WI38 (cell line): ENCODE results near the gene FOSB.

Experiments used
- H3K4me3 ChIP-seq: 2 replicates; pipeline ENCODE4 v1.5.1; 2011; ENCODE audit warnings: low read depth, mild to moderate bottlenecking, control low read depth, low read length
- TF ChIP-seq, protein P1 (sequence below): IDR thresholded peaks from 2 replicates; pipeline ENCODE4 v1.5.1; 2012; ENCODE audit warnings: low read depth, mild to moderate bottlenecking, control low read depth, low read length

The FOSB gene

DNA sequence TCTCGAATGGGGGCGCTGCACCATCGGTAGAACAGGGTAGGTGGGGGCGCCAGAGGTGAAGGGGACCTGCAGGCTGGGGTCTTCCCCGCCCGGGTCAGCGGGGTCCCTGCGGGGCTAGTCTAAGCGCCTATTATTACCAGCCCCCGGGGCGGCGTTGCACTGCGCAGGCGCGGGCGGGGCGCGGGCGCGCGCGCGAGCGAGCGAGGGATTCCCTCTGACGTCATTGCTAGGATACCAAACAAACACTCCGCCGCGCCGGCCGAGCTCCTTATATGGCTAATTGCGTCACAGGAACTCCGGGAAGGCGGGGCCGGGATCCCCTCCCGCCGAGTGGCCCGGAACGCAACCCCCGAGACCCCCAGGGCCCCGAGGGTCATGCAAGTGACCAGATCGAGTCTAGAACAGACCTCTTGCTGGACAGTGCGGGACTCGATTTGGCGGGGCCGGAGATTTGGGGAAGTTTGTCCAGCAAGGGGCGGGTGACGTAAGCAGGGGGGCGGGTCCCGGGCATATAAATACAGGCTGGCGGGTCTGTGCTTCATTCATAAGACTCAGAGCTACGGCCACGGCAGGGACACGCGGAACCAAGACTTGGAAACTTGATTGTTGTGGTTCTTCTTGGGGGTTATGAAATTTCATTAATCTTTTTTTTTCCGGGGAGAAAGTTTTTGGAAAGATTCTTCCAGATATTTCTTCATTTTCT, at the start of gene FOSB:
FOSB (plus strand) TSS at position 541 of the 703 bp plus-strand sequence. CDS start 591 bp downstream, outside the sequence.
- H3K4me3 ChIP-seq, result peak within 1 kb of the TSS; percentile 93
- TF ChIP-seq, protein P1, sequence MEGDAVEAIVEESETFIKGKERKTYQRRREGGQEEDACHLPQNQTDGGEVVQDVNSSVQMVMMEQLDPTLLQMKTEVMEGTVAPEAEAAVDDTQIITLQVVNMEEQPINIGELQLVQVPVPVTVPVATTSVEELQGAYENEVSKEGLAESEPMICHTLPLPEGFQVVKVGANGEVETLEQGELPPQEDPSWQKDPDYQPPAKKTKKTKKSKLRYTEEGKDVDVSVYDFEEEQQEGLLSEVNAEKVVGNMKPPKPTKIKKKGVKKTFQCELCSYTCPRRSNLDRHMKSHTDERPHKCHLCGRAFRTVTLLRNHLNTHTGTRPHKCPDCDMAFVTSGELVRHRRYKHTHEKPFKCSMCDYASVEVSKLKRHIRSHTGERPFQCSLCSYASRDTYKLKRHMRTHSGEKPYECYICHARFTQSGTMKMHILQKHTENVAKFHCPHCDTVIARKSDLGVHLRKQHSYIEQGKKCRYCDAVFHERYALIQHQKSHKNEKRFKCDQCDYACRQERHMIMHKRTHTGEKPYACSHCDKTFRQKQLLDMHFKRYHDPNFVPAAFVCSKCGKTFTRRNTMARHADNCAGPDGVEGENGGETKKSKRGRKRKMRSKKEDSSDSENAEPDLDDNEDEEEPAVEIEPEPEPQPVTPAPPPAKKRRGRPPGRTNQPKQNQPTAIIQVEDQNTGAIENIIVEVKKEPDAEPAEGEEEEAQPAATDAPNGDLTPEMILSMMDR, result peak; percentile 12; the same call in 1 of the 2 replicates

DNA sequence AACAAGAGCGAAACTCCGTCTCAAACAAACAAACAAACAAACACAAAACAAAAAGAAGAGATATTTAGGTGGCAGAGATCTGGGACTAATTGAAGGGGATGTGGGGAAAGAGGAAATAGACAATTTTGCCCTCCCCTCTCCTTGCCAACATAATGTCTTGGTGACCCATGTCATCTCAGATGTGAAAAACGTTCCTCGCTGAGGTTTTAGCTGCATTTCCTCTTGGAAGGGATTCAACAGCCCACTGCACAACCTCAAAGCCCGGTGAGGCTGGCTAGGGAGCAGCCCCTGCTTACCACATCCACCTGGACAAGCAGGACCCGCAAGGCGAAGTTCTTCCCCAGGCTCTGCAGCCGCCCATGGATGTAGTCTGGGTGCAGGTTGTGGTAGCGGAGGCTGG, 49.0 kb upstream of the FOSB start:
- TF ChIP-seq, protein P1, result no peak
- H3K4me3 ChIP-seq, result no peak overlapping the region

DNA sequence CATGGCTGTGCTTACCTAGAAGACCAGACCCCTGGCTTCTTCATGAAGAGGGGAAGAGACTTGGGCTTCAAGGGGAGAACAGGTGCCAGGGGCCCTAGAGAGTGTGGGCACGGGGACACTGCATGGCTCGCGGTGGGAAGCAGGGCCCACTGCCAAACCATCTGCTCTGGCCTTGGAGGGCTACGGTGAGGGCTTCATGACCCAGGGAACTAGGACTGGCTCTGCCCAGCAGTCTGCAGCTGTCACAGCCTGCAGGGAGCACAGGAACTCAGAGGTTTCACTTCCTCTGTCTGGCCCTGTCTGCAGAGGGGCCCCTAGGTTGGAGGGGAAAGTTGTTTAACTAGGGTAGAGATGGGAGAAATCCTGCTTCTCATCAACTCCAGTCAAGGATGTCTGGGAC, 48.4 kb upstream of the FOSB start:
- TF ChIP-seq, protein P1, result no peak
- no peak overlapping the region for H3K4me3 ChIP-seq

DNA sequence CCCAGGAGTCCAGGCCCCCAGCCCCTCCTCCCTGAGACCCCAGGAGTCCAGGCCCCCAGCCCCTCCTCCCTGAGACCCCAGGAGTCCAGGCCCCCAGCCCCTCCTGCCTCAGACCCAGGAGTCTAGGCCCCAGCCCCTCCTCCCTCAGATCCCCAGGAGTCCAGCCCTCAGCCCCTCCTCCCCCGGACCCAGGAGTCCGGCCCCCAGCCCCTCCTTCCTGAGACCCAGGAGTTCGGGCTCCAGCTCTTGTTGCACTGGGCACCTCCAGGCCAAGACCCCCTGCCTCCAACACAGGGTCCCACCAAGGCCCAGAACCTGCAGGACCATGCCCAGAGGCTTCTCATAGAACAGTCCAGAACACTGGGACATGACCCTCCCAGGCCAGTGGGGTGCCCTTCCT, 47.9 kb upstream of the FOSB start:
- no peak overlapping the region for H3K4me3 ChIP-seq
- TF ChIP-seq, protein P1, result no peak

DNA sequence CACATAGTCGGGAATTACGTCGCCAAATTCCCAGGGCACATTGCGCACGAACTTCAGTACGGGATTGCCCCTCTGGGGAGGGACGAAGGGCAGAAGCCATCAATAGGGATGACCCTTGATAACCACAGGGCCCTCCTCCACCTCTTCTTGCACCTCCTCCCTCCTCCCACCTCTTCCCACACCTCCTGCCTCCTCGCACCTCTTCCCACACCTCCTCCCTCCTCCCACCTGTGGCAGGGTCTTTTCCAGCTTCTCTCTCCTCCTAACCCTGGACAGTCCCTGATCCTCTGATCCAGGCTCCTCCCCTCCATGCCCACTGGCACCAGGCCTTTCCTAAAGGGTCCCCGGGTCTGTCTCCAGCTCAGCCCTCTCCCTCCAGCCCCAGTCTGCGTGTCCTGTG, 47.4 kb upstream of the FOSB start:
- TF ChIP-seq, protein P1, result no peak
- H3K4me3 ChIP-seq, result no peak overlapping the region

DNA sequence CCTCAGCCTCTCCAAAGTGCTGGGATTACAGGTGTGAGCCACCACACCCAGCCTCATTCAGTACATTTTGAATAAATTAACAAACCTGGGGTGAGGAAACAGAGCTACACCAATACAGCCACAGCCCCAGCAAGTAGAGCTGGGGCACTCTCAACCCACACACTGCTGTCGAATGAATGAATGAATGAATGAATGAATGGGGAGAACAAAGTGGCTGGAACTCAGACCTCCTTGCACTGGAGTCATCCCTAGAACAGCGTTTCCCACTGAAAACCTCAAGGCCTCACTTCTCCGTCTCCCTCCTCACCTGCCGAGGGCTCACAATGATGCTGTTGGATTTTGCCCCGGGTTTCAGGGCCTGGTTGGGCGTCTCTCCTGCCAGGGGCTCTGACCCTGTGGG, 46.9 kb upstream of the FOSB start:
- H3K4me3 ChIP-seq, result no peak overlapping the region
- TF ChIP-seq, protein P1, result no peak

DNA sequence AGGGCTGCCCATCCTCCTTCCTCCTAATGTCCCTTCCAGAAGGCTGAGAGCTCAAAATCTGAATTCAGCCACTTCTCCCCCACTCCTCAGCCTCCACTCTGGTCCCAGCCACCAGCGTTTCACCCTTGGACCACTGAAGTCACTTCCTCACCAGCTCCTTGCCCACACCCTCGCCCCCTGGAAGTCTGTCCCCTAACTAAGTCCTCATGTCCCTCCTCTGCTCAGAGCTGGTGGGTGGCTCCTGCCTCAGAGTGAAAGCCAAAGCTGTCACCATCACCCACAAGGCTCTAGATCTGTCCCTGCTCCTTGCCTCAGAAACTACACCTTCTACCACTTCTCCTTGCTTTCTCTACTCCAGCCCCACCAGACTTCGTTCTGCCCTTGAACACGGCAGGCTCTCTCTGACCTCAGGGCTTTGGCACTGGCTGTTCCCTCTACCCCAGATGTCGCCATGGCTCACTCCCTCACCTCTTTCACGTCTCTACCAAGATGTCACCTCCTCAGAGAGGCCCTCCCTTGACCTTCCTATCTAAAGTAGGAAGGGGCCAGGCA, 45.8 kb upstream of the FOSB start:
- no peak overlapping the region for H3K4me3 ChIP-seq
- TF ChIP-seq, protein P1, result no peak
